HT1080 (cell line): ENCODE results near the gene LPCAT3. TPM values are rescaled to one million over a fixed set of nuclear protein-coding genes. Genes with fewer than 3 reads are reported as not detected.

ENCODE experiments used
- DNase-seq: peaks from one replicate; pipeline ENCODE4 v3.0.0-alpha.2; 2015; ENCODE audit warnings: low read depth
- total RNA-seq: library from RNA; depleted of rRNA; stranded (reverse); fragments of >200 nt; shearing (Covaris generic); gene quantifications from 2 replicates; pipeline ENCODE4 v1.2.3, GENCODE V29; 2014

Gene LPCAT3
- total RNA-seq, 1 experiment from 2014 or later, result 9.6 TPM

DNA sequence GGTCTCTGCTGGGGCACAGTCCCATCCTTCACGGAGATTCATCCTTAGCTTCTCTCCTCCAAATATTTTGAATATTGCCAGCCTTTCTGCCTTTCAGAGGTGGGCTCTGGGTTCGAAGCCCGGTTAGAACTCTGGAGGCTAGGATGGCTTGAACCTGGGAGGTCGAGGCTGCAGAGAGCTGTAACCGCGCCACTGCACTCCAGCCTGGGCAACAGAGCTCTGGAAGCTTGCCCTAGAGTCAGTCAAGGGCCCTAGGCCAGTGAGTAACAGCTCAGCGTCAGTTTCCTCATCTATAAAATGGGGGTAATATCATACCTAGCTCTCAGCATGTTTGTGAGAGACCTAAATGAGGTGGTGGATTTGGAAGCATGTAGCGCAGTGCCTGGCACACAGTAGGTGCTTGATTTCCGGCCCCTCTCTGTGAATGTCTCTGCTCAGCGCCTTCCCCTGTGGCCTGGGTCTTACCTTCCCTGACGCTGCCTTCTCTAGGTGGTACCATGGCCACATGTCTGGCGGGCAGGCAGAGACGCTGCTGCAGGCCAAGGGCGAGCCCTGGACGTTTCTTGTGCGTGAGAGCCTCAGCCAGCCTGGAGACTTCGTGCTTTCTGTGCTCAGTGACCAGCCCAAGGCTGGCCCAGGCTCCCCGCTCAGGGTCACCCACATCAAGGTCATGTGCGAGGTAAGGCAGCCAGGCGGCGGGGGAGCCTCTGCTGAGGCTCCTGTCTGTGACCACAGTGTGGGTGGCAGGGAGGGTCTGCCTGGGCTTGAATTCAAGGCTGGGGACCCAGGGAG lies 63.8 kb downstream of the LPCAT3 start:
- DNase-seq, result no peak

DNA sequence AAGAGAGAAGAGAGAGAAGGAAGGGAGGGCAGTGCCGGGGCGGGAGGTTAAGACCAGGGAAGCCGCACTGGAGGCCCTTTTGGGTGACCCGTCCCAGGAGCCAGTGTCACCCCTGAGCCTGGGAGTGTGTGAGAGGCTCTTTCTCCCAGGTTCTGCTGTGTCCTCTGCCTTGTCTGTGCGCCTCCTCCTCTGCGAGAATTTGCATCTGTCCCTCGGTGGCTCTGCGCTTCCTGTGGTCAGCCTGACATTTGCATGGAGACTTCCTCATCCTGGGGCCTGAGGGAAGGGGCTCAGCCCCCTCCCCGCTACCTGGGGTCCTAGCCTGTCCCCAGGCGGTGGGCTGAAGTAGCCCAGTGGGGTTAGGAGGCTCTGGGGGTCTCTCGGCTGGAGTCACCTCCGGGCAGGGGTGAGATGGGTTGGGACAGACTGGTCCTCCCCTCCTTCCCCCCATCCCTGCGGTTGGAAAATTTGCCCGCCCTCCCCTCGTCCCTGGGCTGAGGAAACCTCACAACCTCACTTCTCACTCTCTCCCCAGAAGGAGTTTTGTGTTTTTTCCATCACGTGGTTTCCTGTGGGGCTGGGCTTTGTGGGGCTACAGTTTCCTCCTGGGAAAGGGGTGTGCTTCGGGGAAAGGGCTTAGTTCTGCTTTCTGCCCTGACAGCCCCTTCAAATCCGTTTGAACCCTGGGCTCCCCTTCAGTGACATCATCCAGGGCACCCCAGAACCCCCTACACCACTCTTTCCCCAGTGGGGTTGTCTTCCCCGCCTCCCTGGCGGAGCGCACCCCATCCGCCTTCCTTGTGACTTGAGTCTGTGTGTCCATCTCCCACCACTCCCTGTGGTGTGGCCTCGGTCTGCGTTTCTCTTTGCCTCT lies 64.6 kb downstream of the LPCAT3 start:
- DNase-seq, result peak; percentile 33

DNA sequence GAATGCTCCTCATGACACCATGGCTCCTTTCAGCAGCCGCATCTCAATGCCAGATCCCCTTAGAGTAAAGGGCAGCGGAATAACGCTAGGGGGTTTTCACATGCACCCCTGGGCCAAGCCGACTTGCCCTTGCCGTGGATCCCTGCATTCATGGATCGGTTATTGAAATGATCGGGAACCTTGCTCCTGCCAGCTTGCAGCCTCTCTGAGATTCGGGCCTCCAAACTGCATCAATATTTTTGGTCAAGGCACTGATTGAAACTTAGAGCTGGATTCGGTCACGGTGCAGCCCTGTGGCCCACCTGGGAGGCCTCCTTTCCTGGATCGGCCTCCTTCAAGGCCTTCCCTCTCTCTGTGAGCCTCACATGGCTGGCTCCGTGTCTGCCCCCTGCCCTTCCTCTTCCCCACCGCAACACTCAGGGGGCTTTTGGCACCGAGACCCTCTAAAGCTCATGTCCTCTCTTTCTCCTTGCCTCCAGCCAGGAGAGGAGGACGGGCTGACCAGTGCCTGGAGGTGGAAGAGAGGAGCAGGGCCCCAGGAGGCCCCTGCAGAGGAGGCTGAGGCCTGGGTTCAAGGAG lies 65.3 kb downstream of the LPCAT3 start:
- DNase-seq, result no peak

DNA sequence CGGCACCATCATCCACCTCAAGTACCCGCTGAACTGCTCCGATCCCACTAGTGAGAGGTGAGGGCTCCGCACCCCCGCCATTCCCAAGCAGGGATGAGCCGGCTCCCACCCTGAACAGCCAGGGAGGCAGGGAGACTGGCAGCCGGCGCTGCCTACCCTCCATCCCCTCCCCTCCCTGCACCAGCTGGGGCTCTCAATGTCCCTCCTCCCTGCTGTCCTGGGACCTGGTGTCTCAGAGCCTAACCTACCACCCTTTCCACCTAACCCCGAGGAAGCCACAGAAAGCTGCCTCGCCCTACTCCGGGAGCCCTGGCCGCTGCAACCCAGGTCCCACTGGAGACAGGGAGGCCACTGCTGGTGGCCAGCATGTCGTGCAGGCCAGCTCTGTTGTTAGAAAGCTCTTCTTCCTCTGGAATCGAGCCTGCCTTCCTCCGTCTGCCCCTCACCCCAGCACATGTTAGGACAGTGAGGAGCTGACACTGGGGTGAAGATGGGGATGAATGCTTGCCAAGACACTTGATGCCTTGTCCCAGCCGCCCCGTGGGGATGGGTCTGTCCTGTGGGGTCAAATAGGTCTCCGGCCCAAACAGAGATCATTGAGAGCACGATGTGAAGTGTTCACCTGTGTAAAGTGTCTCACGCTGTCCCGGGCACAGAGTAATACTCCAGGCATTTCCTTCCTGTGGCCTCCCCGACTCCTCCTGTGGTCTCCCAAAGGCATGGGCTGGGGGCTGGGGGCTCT lies 66.0 kb downstream of the LPCAT3 start:
- no peak for DNase-seq

DNA sequence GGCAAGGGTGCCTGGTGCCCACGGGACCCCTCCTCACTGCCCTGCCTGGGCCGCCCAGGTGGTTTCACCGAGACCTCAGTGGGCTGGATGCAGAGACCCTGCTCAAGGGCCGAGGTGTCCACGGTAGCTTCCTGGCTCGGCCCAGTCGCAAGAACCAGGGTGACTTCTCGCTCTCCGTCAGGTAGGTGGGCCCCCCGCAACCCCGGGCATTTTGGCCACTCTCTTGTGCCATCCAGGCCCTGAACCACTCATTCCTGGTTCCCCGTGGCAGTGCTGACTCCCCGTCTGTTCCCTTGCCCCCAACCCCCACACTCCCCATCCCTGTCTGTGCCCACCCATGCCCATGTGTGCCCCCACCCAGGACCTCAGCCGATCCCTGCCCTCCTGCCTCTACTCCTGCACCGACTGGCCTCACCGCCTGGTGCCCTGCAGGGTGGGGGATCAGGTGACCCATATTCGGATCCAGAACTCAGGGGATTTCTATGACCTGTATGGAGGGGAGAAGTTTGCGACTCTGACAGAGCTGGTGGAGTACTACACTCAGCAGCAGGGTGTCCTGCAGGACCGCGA lies 66.6 kb downstream of the LPCAT3 start:
- no peak for DNase-seq

DNA sequence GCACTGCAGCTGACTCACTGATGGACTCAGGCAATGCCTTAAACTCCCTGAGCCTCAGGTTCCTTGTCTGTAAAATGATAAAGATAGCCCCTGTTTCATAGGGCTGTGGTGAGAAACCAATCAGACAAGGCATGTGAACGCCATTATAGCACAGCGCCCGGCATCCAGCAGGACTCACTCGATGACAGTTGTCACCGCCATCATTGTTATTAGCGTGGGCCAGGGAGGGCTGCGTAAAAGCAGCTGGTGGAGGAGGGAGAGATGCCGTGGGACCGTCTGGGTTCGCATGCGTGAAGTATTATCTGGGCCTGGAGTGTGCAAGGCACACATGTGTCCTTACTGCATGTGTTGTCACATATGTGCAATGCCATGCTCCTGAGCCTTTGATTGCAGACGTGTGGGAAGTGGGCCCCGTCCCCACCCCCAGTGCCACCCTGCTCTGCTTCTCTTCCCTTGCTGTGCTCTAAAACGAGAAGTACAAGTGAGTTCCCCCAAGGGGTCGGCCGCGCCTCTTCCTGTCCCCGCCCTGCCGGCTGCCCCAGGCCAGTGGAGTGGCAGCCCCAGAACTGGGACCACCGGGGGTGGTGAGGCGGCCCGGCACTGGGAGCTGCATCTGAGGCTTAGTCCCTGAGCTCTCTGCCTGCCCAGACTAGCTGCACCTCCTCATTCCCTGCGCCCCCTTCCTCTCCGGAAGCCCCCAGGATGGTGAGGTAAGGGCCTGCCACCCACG lies 67.3 kb downstream of the LPCAT3 start, which contains the start of gene PTPN6:
TSS of gene PTPN6 (plus strand) at position 546 of the 730 bp plus-strand sequence. CDS start at position 703, 157 bp downstream.
- no peak for DNase-seq

DNA sequence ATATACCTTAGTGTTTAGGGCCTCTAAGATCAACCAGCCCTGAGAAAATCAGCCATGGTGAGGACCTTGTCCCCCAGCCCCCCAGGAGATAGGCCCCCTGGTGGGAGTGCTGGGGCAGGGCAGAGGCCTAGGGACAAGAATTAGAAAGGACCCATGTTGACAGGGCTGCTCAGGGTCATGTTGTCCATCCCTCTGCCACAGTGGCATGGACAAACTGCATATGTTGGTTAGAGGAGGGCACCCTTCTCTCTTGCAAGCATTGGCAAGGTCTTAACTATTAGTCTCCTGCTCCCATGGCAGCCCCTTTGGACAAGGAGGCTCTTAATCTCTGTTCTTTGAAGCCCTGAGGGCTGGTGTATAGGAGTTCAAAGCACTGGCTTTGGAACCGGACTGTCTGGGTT lies 67.9 kb downstream of the LPCAT3 start:
- DNase-seq, result no peak

DNA sequence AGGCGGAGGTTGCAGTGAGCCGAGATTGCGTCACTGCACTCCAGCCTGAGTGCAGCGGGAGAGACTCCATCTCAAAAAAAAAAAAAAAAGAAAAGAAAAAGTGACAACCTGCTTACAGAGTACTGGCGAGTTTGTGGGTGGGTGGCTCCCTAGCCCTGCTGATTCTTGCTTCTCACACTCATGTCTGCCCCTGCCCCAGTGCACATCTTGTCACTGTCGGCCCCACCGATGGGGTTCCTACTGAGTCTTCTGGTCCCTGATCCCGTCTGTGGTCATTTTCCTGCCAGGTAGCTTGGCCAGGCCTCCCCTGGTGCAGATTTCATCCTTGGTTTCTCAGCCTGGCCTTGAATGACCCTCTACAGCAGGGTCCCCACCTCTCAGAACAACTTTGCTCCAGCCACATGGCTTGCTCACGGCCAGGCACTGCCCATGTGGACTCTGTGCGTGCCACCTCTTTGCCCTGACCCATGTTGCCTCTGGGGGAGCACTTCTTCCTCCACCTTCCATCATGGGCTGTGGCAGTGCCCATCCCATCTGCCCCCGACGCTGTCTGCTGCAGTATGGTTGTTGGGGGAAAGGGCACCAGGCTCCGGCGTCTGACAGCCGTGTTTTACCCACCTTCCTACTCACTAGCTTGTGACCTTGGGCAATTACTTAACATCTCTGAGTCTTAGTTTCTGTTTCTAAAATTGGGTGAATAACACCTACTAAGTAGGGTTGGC lies 69.2 kb downstream of the LPCAT3 start:
- no peak for DNase-seq

DNA sequence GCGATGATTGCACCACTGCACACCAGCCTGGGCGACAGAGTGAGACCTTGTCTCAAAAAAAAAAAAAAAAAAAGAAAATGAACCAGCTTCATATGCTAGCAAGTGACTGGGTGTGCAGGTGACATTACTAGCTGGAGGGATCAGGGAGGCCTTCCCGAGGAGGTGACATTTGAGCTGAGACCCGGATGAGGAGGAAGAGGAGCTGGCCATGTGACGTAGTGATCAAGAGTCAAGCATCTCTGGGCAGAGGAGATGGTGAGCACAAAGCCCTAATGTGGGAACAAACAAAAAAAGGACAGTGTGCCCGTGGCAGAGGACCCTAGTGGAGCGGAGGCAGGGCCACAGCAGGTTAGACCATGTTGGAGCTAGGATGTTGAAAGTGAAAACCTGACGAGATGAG lies 70.7 kb downstream of the LPCAT3 start:
- no peak for DNase-seq

DNA sequence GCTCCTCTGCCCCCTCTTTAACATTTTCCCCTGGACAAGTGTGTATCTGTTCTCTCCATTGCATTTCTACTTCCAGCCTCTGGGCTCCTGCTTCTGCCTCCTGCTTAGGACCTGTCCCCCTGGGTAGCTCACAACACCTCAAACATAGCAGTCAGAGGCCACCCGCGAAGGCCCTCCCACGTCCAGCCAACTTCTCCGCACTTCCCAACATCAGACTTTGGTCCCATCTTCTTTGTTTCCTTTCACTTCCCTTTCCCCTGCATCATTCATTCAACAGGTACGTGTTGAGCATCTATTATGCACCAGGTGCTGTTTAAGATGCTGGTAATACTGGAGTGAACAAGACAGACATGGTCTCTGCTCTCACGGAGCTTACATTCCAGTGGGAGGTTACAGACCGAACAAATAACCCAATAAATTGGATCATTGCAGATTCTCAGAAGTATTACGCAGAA lies 71.3 kb downstream of the LPCAT3 start:
- no peak for DNase-seq

DNA sequence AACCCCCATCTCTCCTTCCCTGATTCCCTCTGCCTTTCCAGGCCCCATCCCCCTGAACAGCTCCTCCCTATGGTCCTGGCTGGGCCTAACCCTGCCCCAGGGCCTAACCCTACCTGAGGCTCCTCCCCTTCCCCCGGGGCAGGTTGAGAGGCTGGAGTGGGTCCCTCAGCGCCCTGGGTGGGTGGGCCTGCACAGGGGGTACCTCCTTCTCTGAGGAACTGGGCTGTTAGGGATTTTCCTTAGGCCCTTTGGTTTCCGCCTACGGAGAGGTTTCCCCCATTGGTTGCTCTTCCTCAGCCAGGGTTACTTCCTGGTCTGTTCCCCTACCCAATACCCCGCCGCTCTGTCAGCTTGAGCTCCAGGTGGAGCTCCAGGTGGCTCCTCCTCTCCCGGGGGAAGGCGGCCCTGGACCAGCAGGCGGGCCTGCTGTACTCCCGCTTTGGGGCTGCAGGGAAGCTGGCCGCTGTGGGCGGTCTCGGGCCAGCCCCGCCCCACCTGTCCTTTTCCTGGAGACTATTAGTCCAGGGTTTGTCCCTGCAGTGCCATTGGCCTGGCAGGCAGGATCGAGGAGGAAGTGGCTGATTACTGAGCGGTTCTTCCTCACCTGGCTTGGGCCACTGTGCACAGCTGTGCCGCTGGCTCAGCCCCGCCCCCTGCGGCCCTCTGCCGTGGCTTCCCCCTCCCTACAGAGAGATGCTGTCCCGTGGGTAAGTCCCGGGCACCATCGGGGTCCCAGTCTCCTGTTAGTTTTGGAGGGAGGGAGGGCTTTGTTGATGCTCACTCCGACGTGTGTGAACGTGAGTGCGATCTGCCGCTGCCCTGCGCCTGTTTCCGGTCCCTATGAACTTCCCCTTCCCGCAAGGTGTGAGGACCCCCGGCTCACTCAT lies 72.0 kb downstream of the LPCAT3 start:
- DNase-seq, result no peak

DNA sequence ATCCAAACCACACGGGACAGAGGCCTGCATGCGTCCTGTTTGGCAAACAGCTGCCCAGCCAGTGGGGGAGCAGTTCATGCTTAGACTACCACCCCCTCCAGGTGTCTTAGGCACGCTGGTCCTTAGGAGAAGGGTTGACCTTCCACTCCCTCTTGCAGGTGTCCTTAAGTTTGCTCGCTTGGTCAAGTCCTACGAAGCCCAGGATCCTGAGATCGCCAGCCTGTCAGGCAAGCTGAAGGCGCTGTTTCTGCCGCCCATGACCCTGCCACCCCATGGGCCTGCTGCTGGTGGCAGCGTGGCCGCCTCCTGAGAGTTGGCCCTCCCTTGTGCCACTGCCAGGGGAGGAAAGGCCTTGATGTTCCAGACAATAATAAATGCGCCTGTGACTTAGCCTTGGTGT lies 72.7 kb downstream of the LPCAT3 start:
- DNase-seq, result no peak

DNA sequence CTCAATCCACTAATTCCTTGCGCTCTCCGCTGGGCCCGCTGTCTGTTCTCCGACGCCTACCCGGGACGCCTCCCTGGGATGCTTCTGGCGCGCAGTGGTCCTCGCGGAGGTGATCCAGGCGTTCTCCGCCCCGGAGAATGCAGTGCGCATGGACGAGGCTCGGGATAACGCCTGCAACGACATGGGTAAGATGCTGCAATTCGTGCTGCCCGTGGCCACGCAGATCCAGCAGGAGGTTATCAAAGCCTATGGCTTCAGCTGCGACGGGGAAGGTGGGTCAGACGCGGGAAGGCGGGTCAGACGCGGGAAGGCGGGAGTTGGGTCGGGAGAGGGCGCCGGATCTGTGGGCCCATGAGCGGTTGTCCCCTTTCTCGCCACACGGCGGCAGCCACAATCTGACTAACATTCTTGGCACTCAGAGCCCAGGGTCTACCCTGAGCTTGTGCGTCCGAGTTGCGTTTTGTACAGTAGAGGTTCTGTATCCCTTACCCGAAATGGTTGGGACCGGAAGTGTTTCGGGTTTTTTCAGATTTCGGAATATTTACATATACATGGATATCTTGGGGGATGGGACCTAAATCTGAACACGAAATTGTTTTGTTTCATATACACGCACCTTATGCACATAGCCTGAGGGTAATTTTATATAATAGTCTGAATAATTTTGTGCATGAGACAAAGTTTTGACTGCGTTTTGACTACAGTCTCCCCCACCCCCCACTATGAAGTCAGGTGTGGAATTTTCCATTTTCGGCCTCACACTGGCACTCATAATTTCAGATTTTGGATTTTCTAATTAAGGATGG lies 73.7 kb downstream of the LPCAT3 start:
- DNase-seq, result peak; percentile 92

DNA sequence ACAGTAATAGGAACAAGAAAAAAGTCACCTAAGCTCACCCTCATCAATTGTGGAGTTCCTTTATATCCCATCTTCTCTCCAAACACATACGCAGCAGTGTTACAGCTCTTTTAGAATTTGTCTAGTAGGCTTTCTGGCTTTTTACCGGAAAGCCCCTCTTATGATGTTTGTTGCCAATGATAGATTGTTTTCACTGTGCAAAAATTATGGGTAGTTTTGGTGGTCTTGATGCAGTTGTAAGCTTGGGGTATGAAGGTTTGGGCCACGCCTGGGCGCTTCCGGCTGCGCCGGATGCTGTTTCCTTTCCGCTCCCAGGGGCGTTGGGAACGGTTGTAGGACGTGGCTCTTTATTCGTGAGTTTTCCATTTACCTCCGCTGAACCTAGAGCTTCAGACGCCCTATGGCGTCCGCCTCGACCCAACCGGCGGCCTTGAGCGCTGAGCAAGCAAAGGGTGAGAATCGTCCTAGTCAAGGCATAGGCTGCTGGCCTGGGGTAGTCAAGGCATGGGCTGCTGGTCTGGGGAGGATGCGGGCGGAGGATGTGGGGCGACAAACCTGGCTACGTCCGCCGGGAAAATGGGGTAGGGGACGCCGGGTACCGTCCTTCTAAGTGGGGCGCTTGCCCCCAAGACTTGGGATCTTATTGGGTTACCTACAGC lies 74.4 kb downstream of the LPCAT3 start, which contains the start of the genes C12orf57 and RNU7-1:
TSS of gene C12orf57 (plus strand) at position 301 of the 659 bp plus-strand sequence. CDS start at position 401, 100 bp downstream.
TSS of gene RNU7-1 (plus strand) at position 95 of the 659 bp plus-strand sequence.
- peak; percentile 99 for DNase-seq

DNA sequence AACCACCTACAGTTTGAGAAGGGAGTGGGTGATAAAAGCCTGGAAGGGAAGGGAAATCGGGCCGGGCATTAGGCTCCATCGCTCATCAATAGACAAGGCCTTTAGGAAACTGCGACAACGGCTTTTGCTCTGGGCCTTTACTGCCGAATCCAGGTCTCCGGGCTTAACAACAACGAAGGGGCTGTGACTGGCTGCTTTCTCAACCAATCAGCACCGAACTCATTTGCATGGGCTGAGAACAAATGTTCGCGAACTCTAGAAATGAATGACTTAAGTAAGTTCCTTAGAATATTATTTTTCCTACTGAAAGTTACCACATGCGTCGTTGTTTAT lies 74.9 kb downstream of the LPCAT3 start:
- no peak for DNase-seq

DNA sequence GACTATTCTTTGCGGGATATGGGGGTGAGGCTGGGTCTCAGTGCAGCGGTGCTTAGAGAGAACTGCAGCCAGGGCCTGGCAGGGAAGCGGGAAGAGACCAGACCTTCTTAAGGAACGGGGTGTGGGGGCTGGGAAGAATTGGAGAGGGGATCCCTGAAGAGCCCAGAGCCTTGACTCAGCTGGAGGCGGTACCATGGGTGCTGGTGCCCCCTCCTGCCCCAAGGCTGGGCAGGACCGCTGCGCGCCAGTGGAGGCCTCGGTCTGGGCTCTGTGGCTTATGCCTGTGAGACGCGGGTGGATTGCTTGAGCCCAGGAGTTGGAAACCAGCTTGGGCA lies 76.0 kb downstream of the LPCAT3 start:
- DNase-seq, result peak; percentile 47

DNA sequence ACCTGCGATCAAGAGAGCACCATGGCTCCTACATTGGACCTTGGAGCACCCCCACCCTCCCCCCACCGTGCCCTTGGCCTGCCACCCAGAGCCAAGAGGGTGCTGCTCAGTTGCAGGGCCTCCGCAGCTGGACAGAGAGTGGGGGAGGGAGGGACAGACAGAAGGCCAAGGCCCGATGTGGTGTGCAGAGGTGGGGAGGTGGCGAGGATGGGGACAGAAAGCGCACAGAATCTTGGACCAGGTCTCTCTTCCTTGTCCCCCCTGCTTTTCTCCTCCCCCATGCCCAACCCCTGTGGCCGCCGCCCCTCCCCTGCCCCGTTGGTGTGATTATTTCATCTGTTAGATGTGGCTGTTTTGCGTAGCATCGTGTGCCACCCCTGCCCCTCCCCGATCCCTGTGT lies 76.5 kb downstream of the LPCAT3 start:
- no peak for DNase-seq
